ENCODE results near the gene SUPT16H. TPM values are rescaled to one million over a fixed set of nuclear protein-coding genes. Genes with fewer than 3 reads are reported as not detected.
A peak's percentile ranks its signal among the peaks of the same experiment; 100 is the strongest.

The SUPT16H gene
- total and polyA plus RNA-seq, 10 of the 15 experiments (the other 5 are each of a cell fraction or from before 2014, with no cell fraction given) = 90.7 to 201 (median 121) TPM

GRCh38 chr14:21384494-21384851 is 654 bp upstream of the SUPT16H start (continued):
- 0 out of 2 replicates have a peak, but pooled peaks have one; percentile 14 for TF ChIP-seq NKRF (conservative IDR thresholded peaks at IDR 0.05)
- no peak for TF ChIP-seq IRF3 (IDR thresholded peaks at IDR 0.05)
- no peak for TF ChIP-seq BRCA1 (IDR thresholded peaks at IDR 0.05; ENCODE audit: low read depth, low read length)
- TF ChIP-seq NR2C1 (IDR thresholded peaks at IDR 0.05) = no peak
- TF ChIP-seq, protein P1, sequence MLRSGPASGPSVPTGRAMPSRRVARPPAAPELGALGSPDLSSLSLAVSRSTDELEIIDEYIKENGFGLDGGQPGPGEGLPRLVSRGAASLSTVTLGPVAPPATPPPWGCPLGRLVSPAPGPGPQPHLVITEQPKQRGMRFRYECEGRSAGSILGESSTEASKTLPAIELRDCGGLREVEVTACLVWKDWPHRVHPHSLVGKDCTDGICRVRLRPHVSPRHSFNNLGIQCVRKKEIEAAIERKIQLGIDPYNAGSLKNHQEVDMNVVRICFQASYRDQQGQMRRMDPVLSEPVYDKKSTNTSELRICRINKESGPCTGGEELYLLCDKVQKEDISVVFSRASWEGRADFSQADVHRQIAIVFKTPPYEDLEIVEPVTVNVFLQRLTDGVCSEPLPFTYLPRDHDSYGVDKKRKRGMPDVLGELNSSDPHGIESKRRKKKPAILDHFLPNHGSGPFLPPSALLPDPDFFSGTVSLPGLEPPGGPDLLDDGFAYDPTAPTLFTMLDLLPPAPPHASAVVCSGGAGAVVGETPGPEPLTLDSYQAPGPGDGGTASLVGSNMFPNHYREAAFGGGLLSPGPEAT (IDR thresholded peaks at IDR 0.05; ENCODE audit: low read depth) = no peak
- TF ChIP-seq PAX8 (IDR thresholded peaks at IDR 0.05) = no peak
- TF ChIP-seq, protein P2, sequence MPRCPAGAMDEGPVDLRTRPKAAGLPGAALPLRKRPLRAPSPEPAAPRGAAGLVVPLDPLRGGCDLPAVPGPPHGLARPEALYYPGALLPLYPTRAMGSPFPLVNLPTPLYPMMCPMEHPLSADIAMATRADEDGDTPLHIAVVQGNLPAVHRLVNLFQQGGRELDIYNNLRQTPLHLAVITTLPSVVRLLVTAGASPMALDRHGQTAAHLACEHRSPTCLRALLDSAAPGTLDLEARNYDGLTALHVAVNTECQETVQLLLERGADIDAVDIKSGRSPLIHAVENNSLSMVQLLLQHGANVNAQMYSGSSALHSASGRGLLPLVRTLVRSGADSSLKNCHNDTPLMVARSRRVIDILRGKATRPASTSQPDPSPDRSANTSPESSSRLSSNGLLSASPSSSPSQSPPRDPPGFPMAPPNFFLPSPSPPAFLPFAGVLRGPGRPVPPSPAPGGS (IDR thresholded peaks at IDR 0.05; ENCODE audit: borderline replicate concordance, insufficient read depth, low read depth, low read length, poor library complexity, severe bottlenecking) = peak; percentile 65
- TF ChIP-seq, protein P3, sequence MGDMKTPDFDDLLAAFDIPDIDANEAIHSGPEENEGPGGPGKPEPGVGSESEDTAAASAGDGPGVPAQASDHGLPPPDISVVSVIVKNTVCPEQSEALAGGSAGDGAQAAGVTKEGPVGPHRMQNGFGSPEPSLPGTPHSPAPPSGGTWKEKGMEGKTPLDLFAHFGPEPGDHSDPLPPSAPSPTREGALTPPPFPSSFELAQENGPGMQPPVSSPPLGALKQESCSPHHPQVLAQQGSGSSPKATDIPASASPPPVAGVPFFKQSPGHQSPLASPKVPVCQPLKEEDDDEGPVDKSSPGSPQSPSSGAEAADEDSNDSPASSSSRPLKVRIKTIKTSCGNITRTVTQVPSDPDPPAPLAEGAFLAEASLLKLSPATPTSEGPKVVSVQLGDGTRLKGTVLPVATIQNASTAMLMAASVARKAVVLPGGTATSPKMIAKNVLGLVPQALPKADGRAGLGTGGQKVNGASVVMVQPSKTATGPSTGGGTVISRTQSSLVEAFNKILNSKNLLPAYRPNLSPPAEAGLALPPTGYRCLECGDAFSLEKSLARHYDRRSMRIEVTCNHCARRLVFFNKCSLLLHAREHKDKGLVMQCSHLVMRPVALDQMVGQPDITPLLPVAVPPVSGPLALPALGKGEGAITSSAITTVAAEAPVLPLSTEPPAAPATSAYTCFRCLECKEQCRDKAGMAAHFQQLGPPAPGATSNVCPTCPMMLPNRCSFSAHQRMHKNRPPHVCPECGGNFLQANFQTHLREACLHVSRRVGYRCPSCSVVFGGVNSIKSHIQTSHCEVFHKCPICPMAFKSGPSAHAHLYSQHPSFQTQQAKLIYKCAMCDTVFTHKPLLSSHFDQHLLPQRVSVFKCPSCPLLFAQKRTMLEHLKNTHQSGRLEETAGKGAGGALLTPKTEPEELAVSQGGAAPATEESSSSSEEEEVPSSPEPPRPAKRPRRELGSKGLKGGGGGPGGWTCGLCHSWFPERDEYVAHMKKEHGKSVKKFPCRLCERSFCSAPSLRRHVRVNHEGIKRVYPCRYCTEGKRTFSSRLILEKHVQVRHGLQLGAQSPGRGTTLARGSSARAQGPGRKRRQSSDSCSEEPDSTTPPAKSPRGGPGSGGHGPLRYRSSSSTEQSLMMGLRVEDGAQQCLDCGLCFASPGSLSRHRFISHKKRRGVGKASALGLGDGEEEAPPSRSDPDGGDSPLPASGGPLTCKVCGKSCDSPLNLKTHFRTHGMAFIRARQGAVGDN (IDR thresholded peaks at IDR 0.05) = no peak
- TF ChIP-seq ZNF274 (IDR thresholded peaks at IDR 0.05; ENCODE audit: insufficient read depth, insufficient read length) = no peak
- TF ChIP-seq ZNF384 (IDR thresholded peaks at IDR 0.05; ENCODE audit: borderline replicate concordance, low read depth, low read length) = no peak
